ENCODE data around the gene NRDE2.

- no peak for TF ChIP-seq NR1H2 (CRISPR knock-in tag; IDR thresholded peaks at IDR 0.05)
- TF ChIP-seq ZNF263 (CRISPR knock-in tag; IDR thresholded peaks at IDR 0.05; ENCODE audit: low read depth) = no peak
- TF ChIP-seq CTCF (IDR thresholded peaks at IDR 0.05) = no peak
Measured at GRCh38 chr14:90356925-90357324, 25.2 kb upstream of the NRDE2 start.
